GM12878 (cell line): ENCODE results near the gene PIGN. TPM values are rescaled to one million over a fixed set of nuclear protein-coding genes. Genes with fewer than 3 reads are reported as not detected.

ENCODE experiments used
- ATAC-seq: fragments of 200-7000 bp; cut with Tn5 transposase; 3 replicates; pipeline ENCODE4 v1.9.1; 2020; ENCODE audit warnings: mild to moderate bottlenecking, moderate library complexity
- BruUV-seq: library from RNA; stranded (reverse); fragments of 400-500 nt; replicated peaks from 2 replicates; lab custom pipeline; 2021; lab: Mats Ljungman, UMichigan
- CTCF ChIA-PET: fragments of 300-600 bp; sonication (Branson Sonifier 250); formaldehyde crosslinking; extraction: SDS; loops from one replicate; lab custom pipeline; 2021; ENCODE audit warnings: inconsistent platforms; lab: Yijun Ruan, JAX
- POLR2A ChIA-PET: fragments of 350-600 bp; formaldehyde crosslinking; extraction: SDS; loops from one replicate; lab custom pipeline; 2021; ENCODE audit warnings: inconsistent platforms; lab: Charles Lee
- RAD21 ChIA-PET: fragments of 300-600 bp; sonication (Branson Sonifier 250); formaldehyde crosslinking; loops from one replicate; lab custom pipeline; 2023; ENCODE audit warnings: antibody characterized with exemption; ENCODE audit not compliant: unreplicated experiment; lab: Charles Lee
- SMC1A ChIA-PET: fragments of 300-600 bp; sonication (Branson Sonifier 250); formaldehyde crosslinking; loops from one replicate; lab custom pipeline; 2023; ENCODE audit not compliant: unreplicated experiment, uncharacterized antibody; lab: Charles Lee
- DNase-seq: peaks from one replicate; pipeline ENCODE4 v3.0.0-alpha.2; 2011; ENCODE audit warnings: low read depth, low spot score
- FAIRE-seq: peaks from 3 replicates; lab custom pipeline; 2011; peaks lifted over from hg19 to GRCh38; lab: Jason Lieb, UNC
- H2AFZ ChIP-seq: 2 replicates; pipeline ENCODE4 v1.6.0; 2011; ENCODE audit warnings: low read depth, low read length, control low read depth; ENCODE audit not compliant: control insufficient read depth
- H3K27ac ChIP-seq: 2 replicates; pipeline ENCODE4 v1.5.1; 2011; ENCODE audit warnings: control low read depth; ENCODE audit not compliant: control insufficient read depth, insufficient read depth
- H3K27me3 ChIP-seq, 2 experiments: replicated peaks in 1 of 2; 2 replicates each; pipeline versions ENCODE4 v1.6.0 to v1.6.1; 2011; ENCODE audit warnings: low read length in 1 of 2; ENCODE audit not compliant: control insufficient read depth in 2 of 2, insufficient read depth in 2 of 2
- H3K36me3 ChIP-seq, 2 experiments: 2 replicates each; pipeline ENCODE4 v1.5.1; 2011; ENCODE audit warnings: low read length in 1 of 2; ENCODE audit not compliant: control insufficient read depth in 2 of 2, insufficient read depth in 2 of 2
- H3K4me1 ChIP-seq: 2 replicates; pipeline ENCODE4 v1.6.1; 2011; ENCODE audit warnings: mild to moderate bottlenecking, low read length, moderate library complexity, mixed read lengths; ENCODE audit not compliant: control insufficient read depth, insufficient read depth
- H3K4me2 ChIP-seq: 2 replicates; pipeline ENCODE4 v1.6.0; 2011; ENCODE audit warnings: control low read depth; ENCODE audit not compliant: control insufficient read depth, insufficient read depth
- H3K4me3 ChIP-seq: fragments of 200-600 bp; sonication (generic); 2 replicates; pipeline ENCODE4 v1.5.1; 2016
- H3K79me2 ChIP-seq: 2 replicates; pipeline ENCODE4 v1.6.0; 2011; ENCODE audit warnings: low read length; ENCODE audit not compliant: control insufficient read depth, insufficient read depth
- H3K9ac ChIP-seq: 2 replicates; pipeline ENCODE4 v1.8.0; 2011; ENCODE audit warnings: low read length, control low read depth, mixed read lengths; ENCODE audit not compliant: control insufficient read depth, insufficient read depth
- H3K9me3 ChIP-seq: replicated peaks from 3 replicates; pipeline ENCODE4 v1.5.1; 2011; ENCODE audit warnings: mild to moderate bottlenecking, low read length; ENCODE audit not compliant: control insufficient read depth, insufficient read depth
- H4K20me1 ChIP-seq: 2 replicates; pipeline ENCODE4 v1.6.0; 2011; ENCODE audit not compliant: control insufficient read depth, insufficient read depth
- BCL11A ChIP-seq: IDR thresholded peaks from 2 replicates; pipeline ENCODE4 v1.6.1; 2011; ENCODE audit warnings: low read depth, low read length
- IKZF1 ChIP-seq: fragments of 450-650 bp; conservative IDR thresholded peaks from 2 replicates; pipeline ENCODE4 v1.6.1; 2017; ENCODE audit warnings: antibody characterized with exemption, mild to moderate bottlenecking
- IKZF2 ChIP-seq, 2 experiments: fragments of 450-650 bp; IDR thresholded peaks; 2 replicates each; pipeline ENCODE4 v1.6.1; 2017; ENCODE audit warnings: mild to moderate bottlenecking in 2 of 2, moderate library complexity in 2 of 2
- MXI1 ChIP-seq: fragments of 150-350 bp; IDR thresholded peaks from 2 replicates; pipeline ENCODE4 v1.6.1; 2011; ENCODE audit warnings: low read depth, mild to moderate bottlenecking, inconsistent platforms, low read length, improper control_type of control experiment
- MYB ChIP-seq: fragments of 150-350 bp; IDR thresholded peaks from 2 replicates; pipeline ENCODE4 v1.6.1; 2014; ENCODE audit warnings: mild to moderate bottlenecking, low read depth, low read length, borderline replicate concordance
- NBN ChIP-seq: fragments of 450-650 bp; IDR thresholded peaks from 2 replicates; pipeline ENCODE4 v1.6.1; 2016
- SRF ChIP-seq, 2 experiments: IDR thresholded peaks; 2 replicates each; pipeline ENCODE4 v1.6.1; 2011; ENCODE audit warnings: low read depth in 2 of 2, low read length in 2 of 2, mild to moderate bottlenecking in 1 of 2, moderate library complexity in 1 of 2
- SUZ12 ChIP-seq: fragments of 200-600 bp; sonication (generic); IDR thresholded peaks from one replicate; pipeline ENCODE4 v1.6.1; 2018; ENCODE audit warnings: antibody characterized with exemption, mild to moderate bottlenecking; ENCODE audit not compliant: unreplicated experiment
- ZNF217 ChIP-seq: fragments of 450-650 bp; IDR thresholded peaks from 2 replicates; pipeline ENCODE4 v1.6.1; 2017; ENCODE audit warnings: antibody characterized with exemption, mild to moderate bottlenecking
- ZNF24 ChIP-seq: fragments of 450-650 bp; IDR thresholded peaks from 2 replicates; pipeline ENCODE4 v1.6.1; 2017; ENCODE audit warnings: antibody characterized with exemption, mild to moderate bottlenecking
- WGBS: methylation state at CpG from one replicate; pipeline ENCODE4 v1.1.6; 2016; ENCODE audit warnings: low lambda C conversion rate; ENCODE audit not compliant: insufficient replicate concordance, insufficient coverage; ENCODE audit errors: missing lambda C conversion rate; 5-methylcytosine and 5-hydroxymethylcytosine counted together
- in situ Hi-C: fragments of 300-500 bp; cut with MboI; formaldehyde crosslinking; loops from 9 replicates; pipeline ENCODE4 v1.14.3; 2018; ENCODE audit warnings: mixed read lengths
- intact Hi-C: fragments of 100-400 bp; cut with micrococcal nuclease; formaldehyde crosslinking; loops from one replicate; pipeline ENCODE4 v1.14.2; 2022; ENCODE audit not compliant: unreplicated experiment
- polyA plus RNA-seq, 11 experiments: library from polyadenylated mRNA; depleted of rRNA in 4 of 11; unstranded in 6 of 11; stranded (reverse) in 5 of 11; fragments of >200 nt; fragmentation: Nextera tagmentation in 4 of 11; fragmentation: Illumina TruSeq in 1 of 11; extraction: Ambion mirVana in 4 of 11; extraction: Trizol in 1 of 11; gene quantifications; 1 replicate in 1 of 11; 2 replicates in 10 of 11; pipeline versions ENCODE4 v1.2.1 to v1.2.3, GENCODE V29; 2011 to 2016; ENCODE audit warnings: inconsistent platforms in 2 of 11, missing spikeins in 2 of 11, low read depth in 1 of 11
- total RNA-seq, 4 experiments: library from RNA; depleted of rRNA in 3 of 4; stranded (reverse); fragments of >200 nt in 3 of 4; fragmentation: Illumina TruSeq in 1 of 4; extraction: Trizol in 1 of 4; gene quantifications; 2 replicates each; pipeline versions ENCODE4 v1.2.1 to v1.2.3, GENCODE V29; 2013 to 2021
- TF ChIP-seq, protein P1 (sequence below): fragments of 450-650 bp; conservative IDR thresholded peaks from 2 replicates; pipeline ENCODE4 v1.6.1; 2017; ENCODE audit warnings: mild to moderate bottlenecking, moderate library complexity
- TF ChIP-seq, protein P2 (sequence below): fragments of 450-650 bp; formaldehyde crosslinking; IDR thresholded peaks from 2 replicates; pipeline ENCODE4 v1.5.0; 2022; ENCODE audit warnings: mild to moderate bottlenecking, missing genetic modification characterization

Gene PIGN
- total and polyA plus RNA-seq, 10 of the 15 experiments (the other 5 are each of a cell fraction or from before 2014, with no cell fraction given), result 6.9 to 25.4 (median 18.7) TPM

DNA sequence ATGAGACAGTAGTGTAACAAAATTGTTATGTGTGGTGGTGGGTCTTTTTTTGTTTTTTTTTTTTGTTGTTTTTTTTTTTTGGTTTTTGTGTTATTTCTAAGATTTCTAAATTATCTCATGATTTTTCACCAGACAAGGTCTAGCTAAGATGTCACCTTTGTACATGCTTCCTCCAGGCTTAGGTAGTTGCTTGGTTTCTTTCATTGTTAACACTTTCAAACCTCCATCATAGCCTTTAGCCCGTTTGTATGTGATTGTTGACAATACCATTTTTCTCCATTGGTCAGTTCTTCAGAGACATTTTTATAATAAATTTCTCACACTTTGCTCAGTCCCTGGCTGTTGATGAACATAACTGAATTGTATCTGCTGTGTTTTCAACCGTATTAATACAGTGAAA lies 2.4 kb upstream of the PIGN start (continued):
- TF ChIP-seq MYB, result no peak
- no peak for TF ChIP-seq ZNF217
- TF ChIP-seq SRF (IDR thresholded peaks at IDR 0.05; ENCODE audit: low read depth in 2 of 2, low read length in 2 of 2), result no peak

GRCh38 chr18:62187543-62188510 lies 971 bp upstream of the PIGN start:
- CTCF ChIA-PET, result interaction anchor here (0.7 to 11.7 kb wide), 14 partner anchors 7 to 1703 kb away, joined by 3 to 268 read pairs (median 4); no protein-coding TSS in a partner anchor
- no TSS peak for BruUV-seq
- TF ChIP-seq, protein P1, sequence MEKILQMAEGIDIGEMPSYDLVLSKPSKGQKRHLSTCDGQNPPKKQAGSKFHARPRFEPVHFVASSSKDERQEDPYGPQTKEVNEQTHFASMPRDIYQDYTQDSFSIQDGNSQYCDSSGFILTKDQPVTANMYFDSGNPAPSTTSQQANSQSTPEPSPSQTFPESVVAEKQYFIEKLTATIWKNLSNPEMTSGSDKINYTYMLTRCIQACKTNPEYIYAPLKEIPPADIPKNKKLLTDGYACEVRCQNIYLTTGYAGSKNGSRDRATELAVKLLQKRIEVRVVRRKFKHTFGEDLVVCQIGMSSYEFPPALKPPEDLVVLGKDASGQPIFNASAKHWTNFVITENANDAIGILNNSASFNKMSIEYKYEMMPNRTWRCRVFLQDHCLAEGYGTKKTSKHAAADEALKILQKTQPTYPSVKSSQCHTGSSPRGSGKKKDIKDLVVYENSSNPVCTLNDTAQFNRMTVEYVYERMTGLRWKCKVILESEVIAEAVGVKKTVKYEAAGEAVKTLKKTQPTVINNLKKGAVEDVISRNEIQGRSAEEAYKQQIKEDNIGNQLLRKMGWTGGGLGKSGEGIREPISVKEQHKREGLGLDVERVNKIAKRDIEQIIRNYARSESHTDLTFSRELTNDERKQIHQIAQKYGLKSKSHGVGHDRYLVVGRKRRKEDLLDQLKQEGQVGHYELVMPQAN, result 0 out of 2 replicates have a peak, but pooled peaks have one; percentile 2
- TF ChIP-seq SUZ12, result no peak
- 0 out of 4 replicates have a peak, but pooled peaks of 1 of the 2 experiments have one; percentile 30 for TF ChIP-seq IKZF2 (IDR thresholded peaks at IDR 0.05)
- TF ChIP-seq, protein P2, sequence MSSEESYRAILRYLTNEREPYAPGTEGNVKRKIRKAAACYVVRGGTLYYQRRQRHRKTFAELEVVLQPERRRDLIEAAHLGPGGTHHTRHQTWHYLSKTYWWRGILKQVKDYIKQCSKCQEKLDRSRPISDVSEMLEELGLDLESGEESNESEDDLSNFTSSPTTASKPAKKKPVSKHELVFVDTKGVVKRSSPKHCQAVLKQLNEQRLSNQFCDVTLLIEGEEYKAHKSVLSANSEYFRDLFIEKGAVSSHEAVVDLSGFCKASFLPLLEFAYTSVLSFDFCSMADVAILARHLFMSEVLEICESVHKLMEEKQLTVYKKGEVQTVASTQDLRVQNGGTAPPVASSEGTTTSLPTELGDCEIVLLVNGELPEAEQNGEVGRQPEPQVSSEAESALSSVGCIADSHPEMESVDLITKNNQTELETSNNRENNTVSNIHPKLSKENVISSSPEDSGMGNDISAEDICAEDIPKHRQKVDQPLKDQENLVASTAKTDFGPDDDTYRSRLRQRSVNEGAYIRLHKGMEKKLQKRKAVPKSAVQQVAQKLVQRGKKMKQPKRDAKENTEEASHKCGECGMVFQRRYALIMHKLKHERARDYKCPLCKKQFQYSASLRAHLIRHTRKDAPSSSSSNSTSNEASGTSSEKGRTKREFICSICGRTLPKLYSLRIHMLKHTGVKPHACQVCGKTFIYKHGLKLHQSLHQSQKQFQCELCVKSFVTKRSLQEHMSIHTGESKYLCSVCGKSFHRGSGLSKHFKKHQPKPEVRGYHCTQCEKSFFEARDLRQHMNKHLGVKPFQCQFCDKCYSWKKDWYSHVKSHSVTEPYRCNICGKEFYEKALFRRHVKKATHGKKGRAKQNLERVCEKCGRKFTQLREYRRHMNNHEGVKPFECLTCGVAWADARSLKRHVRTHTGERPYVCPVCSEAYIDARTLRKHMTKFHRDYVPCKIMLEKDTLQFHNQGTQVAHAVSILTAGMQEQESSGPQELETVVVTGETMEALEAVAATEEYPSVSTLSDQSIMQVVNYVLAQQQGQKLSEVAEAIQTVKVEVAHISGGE (CRISPR knock-in tag), result no peak
- TF ChIP-seq NBN, result peak; percentile 15; the same call in 1 of the 2 replicates
- TF ChIP-seq IKZF1, result peak; percentile 28; the same call in 1 of the 2 replicates
- no peak for TF ChIP-seq BCL11A
- TF ChIP-seq ZNF24, result no peak
- no peak for TF ChIP-seq MXI1

More at GRCh38 chr18:62187543-62188510, 971 bp upstream of the PIGN start:
- RAD21 ChIA-PET, result interaction anchor here (0.9 to 8.9 kb wide), 4 partner anchors 14 to 235 kb away, joined by 3 to 98 read pairs (median 4); no protein-coding TSS in a partner anchor
- DNase-seq, result no peak
- Histone ChIP-seq H3K9ac (peak overlapping the region; percentile 90), H2AFZ (peak overlapping the region; percentile 91), H3K79me2 (peaks cover 73% of the 10 kb centered on the region), H3K9me3 (peaks cover 6% of the 10 kb centered on the region; the same call in 2 of the 3 replicates), H3K27me3 (no peaks in the 10 kb centered on the region), H3K4me3 (peak overlapping the region; percentile 99), H3K4me1 (peaks cover 3% of the 10 kb centered on the region), H3K36me3 (no peaks in the 10 kb centered on the region), H3K4me2 (peak overlapping the region; percentile 88), H3K27ac (peak overlapping the region; percentile 91), H4K20me1 (no peaks in the 10 kb centered on the region)
- 2% methylated on average over 50 of the region's 54 CpGs for WGBS
- in situ Hi-C loops, result loop anchor here (5.0 kb wide), 1 partner anchor 59 kb away; no protein-coding TSS in a partner anchor
- peak; percentile 52 for ATAC-seq
- no peak for FAIRE-seq
- intact Hi-C loops, result loop anchor here (5.0 to 10.0 kb wide), 3 partner anchors 139 to 797 kb away; partner anchors contain the start of genes TNFRSF11A and ZCCHC2
- SMC1A ChIA-PET, result interaction anchor here (1.0 to 3.0 kb wide), 10 partner anchors 7 to 233 kb away, joined by 3 to 35 read pairs (median 5); no protein-coding TSS in a partner anchor
- POLR2A ChIA-PET, result interaction anchor here (0.6 to 2.1 kb wide), 5 partner anchors 10 to 62 kb away, joined by 3 to 18 read pairs (median 5); no protein-coding TSS in a partner anchor
